A549 (cell line): ENCODE data around the gene OR10R2. TPM values are rescaled to one million over a fixed set of nuclear protein-coding genes. Genes with fewer than 3 reads are reported as not detected.

Source experiments
- ATAC-seq, 2 experiments: fragments of 200-7000 bp in 1 of 2; fragments of >200 bp in 1 of 2; cut with Nextera tagmentation in 1 of 2; cut with Tn5 transposase in 1 of 2; 3 replicates each; pipeline versions ENCODE4 v1.8.0 to v1.9.1; 2018 to 2020; ENCODE audit warnings: mild to moderate bottlenecking in 1 of 2, moderate library complexity in 1 of 2
- CTCF ChIA-PET: fragments of 300-600 bp; sonication (Branson Sonifier 250); formaldehyde crosslinking; extraction: SDS; loops from one replicate; lab custom pipeline; 2021; ENCODE audit warnings: antibody characterized with exemption, inconsistent platforms; lab: Yijun Ruan, JAX
- POLR2A ChIA-PET: fragments of 350-600 bp; formaldehyde crosslinking; extraction: SDS; loops from one replicate; lab custom pipeline; 2021; ENCODE audit warnings: antibody characterized with exemption, inconsistent platforms; lab: Yijun Ruan, JAX
- DNase-seq, 2 experiments: peaks; one replicate each; pipeline versions ENCODE4 v3.0.0 to v3.0.0-alpha.2; 2011 to 2016; ENCODE audit warnings: low read depth in 1 of 2, low spot score in 1 of 2
- FAIRE-seq: peaks from 2 replicates; lab custom pipeline; 2011; peaks lifted over from hg19 to GRCh38; lab: Jason Lieb, UNC
- H3K27ac ChIP-seq, 2 experiments: fragments of >200 bp; sonication (Bioruptor Twin); formaldehyde crosslinking; 3 replicates each; pipeline ENCODE4 v1.5.1; 2016 to 2017
- H3K4me1 ChIP-seq: fragments of >200 bp; sonication (Bioruptor Twin); formaldehyde crosslinking; 3 replicates; pipeline ENCODE4 v1.6.1; 2016
- H3K4me2 ChIP-seq: fragments of >200 bp; sonication (Bioruptor Twin); formaldehyde crosslinking; 3 replicates; pipeline ENCODE4 v1.6.1; 2016
- H3K4me3 ChIP-seq: fragments of >200 bp; sonication (Bioruptor Twin); formaldehyde crosslinking; 3 replicates; pipeline ENCODE4 v1.5.1; 2016
- H3K9me3 ChIP-seq: fragments of >200 bp; sonication (Bioruptor Twin); formaldehyde crosslinking; 3 replicates; pipeline ENCODE4 v1.6.1; 2016
- ATOH8 ChIP-seq: fragments of 250-450 bp; sonication (Bioruptor Pico); IDR thresholded peaks from 2 replicates; pipeline ENCODE4 v1.5.0; 2020; ENCODE audit warnings: low read depth, mild to moderate bottlenecking, moderate library complexity
- BHLHE40 ChIP-seq: IDR thresholded peaks from 2 replicates; pipeline ENCODE4 v1.6.1; 2012; ENCODE audit warnings: low read depth, low read length, inconsistent platforms
- EHF ChIP-seq: fragments of 250-450 bp; sonication (Bioruptor Pico); IDR thresholded peaks from 2 replicates; pipeline ENCODE4 v1.5.0; 2020; ENCODE audit warnings: mild to moderate bottlenecking
- EHMT2 ChIP-seq: fragments of 200-600 bp; sonication (generic); IDR thresholded peaks from 2 replicates; pipeline ENCODE4 v1.6.1; 2016; ENCODE audit warnings: antibody characterized with exemption, low read depth, mild to moderate bottlenecking, moderate library complexity
- ELK1 ChIP-seq: fragments of 150-350 bp; IDR thresholded peaks from 2 replicates; pipeline ENCODE4 v1.6.1; 2014; ENCODE audit warnings: low read depth, mild to moderate bottlenecking, low read length
- EP300 ChIP-seq, 2 experiments: fragments of >200 bp; sonication (Bioruptor Twin); formaldehyde crosslinking; IDR thresholded peaks; 2 replicates in 1 of 2; 3 replicates in 1 of 2; pipeline ENCODE4 v1.6.1; 2016 to 2017
- HEYL ChIP-seq: fragments of 250-450 bp; sonication (Bioruptor Pico); IDR thresholded peaks from 2 replicates; pipeline ENCODE4 v1.8.0; 2021; ENCODE audit warnings: mild to moderate bottlenecking, moderate library complexity
- HOXB5 ChIP-seq: fragments of 250-450 bp; sonication (Bioruptor Pico); IDR thresholded peaks from 2 replicates; pipeline ENCODE4 v1.5.0; 2020; ENCODE audit warnings: mild to moderate bottlenecking, moderate library complexity
- JUNB ChIP-seq: fragments of >200 bp; sonication (Bioruptor Twin); formaldehyde crosslinking; IDR thresholded peaks from 2 replicates; pipeline ENCODE4 v1.6.1; 2016
- MAFK ChIP-seq: fragments of 450-650 bp; IDR thresholded peaks from 2 replicates; pipeline ENCODE4 v1.6.1; 2014; ENCODE audit not compliant: partially characterized antibody
- MAZ ChIP-seq: fragments of 150-350 bp; IDR thresholded peaks from 2 replicates; pipeline ENCODE4 v1.6.1; 2014; ENCODE audit warnings: antibody characterized with exemption, low read depth, low read length, borderline replicate concordance
- MYC ChIP-seq: IDR thresholded peaks from 2 replicates; pipeline ENCODE4 v1.6.1; 2012; ENCODE audit warnings: mild to moderate bottlenecking, inconsistent platforms, low read length, improper control_type of control experiment, borderline replicate concordance
- PHF8 ChIP-seq: fragments of 200-600 bp; sonication (generic); IDR thresholded peaks from 2 replicates; pipeline ENCODE4 v1.6.1; 2016; ENCODE audit warnings: low read depth, mild to moderate bottlenecking, antibody characterized with exemption, moderate library complexity, borderline replicate concordance
- POLR2AphosphoS2 ChIP-seq: conservative IDR thresholded peaks from 2 replicates; pipeline ENCODE4 v1.6.1; 2012; ENCODE audit warnings: low read length, improper control_type of control experiment, inconsistent platforms
- RCOR1 ChIP-seq: fragments of 150-350 bp; IDR thresholded peaks from 2 replicates; pipeline ENCODE4 v1.6.1; 2014; ENCODE audit warnings: antibody characterized with exemption, low read length, low read depth
- RNF2 ChIP-seq: fragments of 200-600 bp; sonication (generic); IDR thresholded peaks from 2 replicates; pipeline ENCODE4 v1.6.1; 2016; ENCODE audit warnings: low read depth, mild to moderate bottlenecking, antibody characterized with exemption, moderate library complexity, borderline replicate concordance
- TFCP2L1 ChIP-seq: fragments of 250-450 bp; sonication (Bioruptor Pico); IDR thresholded peaks from 2 replicates; pipeline ENCODE4 v1.5.0; 2021; ENCODE audit warnings: mild to moderate bottlenecking
- TP53 ChIP-seq: fragments of 250-450 bp; sonication (Bioruptor Pico); IDR thresholded peaks from 2 replicates; pipeline ENCODE4 v1.5.0; 2021; ENCODE audit warnings: mild to moderate bottlenecking, moderate library complexity
- WGBS: methylation state at CpG from one replicate; pipeline ENCODE4 v1.1.6; 2017; ENCODE audit errors: missing lambda C conversion rate; 5-methylcytosine and 5-hydroxymethylcytosine counted together
- polyA plus RNA-seq, 4 experiments: library from polyadenylated mRNA; depleted of rRNA in 3 of 4; stranded (reverse); fragments of >200 nt; fragmentation: RNase III in 1 of 4; extraction: RNeasy Plus Mini Kit Qiagen cat#74134 plus additional on column Dnase treatment in 1 of 4; gene quantifications; 2 replicates in 3 of 4; 3 replicates in 1 of 4; pipeline ENCODE4 v1.2.3, GENCODE V29; 2011 to 2017
- TF ChIP-seq, protein P1 (sequence below): fragments of 450-650 bp; IDR thresholded peaks from 2 replicates; pipeline ENCODE4 v1.6.1; 2014; ENCODE audit warnings: antibody characterized with exemption
- TF ChIP-seq, protein P2 (sequence below): fragments of 200-600 bp; sonication (generic); IDR thresholded peaks from 2 replicates; pipeline ENCODE4 v1.6.1; 2016; ENCODE audit warnings: antibody characterized with exemption, mild to moderate bottlenecking, moderate library complexity
- TF ChIP-seq, protein P3 (sequence below): IDR thresholded peaks from 2 replicates; pipeline ENCODE4 v1.6.1; 2012; ENCODE audit warnings: low read depth, borderline replicate concordance

The OR10R2 gene
- polyA plus RNA-seq, 2 of the 4 experiments (the other 2 are of a cell fraction): not detected

GRCh38 chr1:158434741-158435140 lies 37.3 kb upstream of the OR10R2 start (continued):
- TF ChIP-seq, protein P1, sequence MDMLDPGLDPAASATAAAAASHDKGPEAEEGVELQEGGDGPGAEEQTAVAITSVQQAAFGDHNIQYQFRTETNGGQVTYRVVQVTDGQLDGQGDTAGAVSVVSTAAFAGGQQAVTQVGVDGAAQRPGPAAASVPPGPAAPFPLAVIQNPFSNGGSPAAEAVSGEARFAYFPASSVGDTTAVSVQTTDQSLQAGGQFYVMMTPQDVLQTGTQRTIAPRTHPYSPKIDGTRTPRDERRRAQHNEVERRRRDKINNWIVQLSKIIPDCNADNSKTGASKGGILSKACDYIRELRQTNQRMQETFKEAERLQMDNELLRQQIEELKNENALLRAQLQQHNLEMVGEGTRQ: no peak
- TF ChIP-seq POLR2AphosphoS2: no peak
- TF ChIP-seq, protein P2, sequence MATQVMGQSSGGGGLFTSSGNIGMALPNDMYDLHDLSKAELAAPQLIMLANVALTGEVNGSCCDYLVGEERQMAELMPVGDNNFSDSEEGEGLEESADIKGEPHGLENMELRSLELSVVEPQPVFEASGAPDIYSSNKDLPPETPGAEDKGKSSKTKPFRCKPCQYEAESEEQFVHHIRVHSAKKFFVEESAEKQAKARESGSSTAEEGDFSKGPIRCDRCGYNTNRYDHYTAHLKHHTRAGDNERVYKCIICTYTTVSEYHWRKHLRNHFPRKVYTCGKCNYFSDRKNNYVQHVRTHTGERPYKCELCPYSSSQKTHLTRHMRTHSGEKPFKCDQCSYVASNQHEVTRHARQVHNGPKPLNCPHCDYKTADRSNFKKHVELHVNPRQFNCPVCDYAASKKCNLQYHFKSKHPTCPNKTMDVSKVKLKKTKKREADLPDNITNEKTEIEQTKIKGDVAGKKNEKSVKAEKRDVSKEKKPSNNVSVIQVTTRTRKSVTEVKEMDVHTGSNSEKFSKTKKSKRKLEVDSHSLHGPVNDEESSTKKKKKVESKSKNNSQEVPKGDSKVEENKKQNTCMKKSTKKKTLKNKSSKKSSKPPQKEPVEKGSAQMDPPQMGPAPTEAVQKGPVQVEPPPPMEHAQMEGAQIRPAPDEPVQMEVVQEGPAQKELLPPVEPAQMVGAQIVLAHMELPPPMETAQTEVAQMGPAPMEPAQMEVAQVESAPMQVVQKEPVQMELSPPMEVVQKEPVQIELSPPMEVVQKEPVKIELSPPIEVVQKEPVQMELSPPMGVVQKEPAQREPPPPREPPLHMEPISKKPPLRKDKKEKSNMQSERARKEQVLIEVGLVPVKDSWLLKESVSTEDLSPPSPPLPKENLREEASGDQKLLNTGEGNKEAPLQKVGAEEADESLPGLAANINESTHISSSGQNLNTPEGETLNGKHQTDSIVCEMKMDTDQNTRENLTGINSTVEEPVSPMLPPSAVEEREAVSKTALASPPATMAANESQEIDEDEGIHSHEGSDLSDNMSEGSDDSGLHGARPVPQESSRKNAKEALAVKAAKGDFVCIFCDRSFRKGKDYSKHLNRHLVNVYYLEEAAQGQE: no peak
- TF ChIP-seq MYC: no peak
- TF ChIP-seq MAZ: no peak
- TF ChIP-seq RNF2: no peak
- TF ChIP-seq, all 56 proteins: peak for 0

DNA sequence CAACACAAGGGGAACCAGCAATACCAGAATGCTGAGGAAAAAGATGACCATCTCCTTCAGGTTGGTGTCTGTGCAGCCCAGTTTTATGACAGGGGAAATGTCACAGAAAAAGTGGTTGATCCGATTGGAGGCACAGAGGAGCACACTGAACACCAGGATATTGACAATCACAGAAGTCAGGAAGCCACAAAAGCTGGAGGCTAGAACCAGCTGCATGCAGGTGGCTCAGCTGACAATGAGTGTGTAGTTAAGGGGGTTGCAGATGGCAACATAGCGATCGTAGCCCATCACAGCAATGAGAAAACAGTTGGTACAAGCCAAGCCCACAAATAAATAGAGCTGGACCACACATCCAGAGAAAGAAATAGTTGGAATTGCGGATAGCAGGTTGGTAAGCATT lies 26.6 kb upstream of the OR10R2 start:
- Histone ChIP-seq H3K27ac (no peak overlapping the region), H3K9me3 (no peaks in the 10 kb centered on the region), H3K4me2 (no peak overlapping the region), H3K4me1 (no peaks in the 10 kb centered on the region), H3K4me3 (no peak overlapping the region)
- TF ChIP-seq BHLHE40 (no peak), HOXB5 (CRISPR knock-in tag) (no peak), TP53 (CRISPR knock-in tag) (no peak), HEYL (no peak)
- CTCF ChIA-PET: no interaction called here
- POLR2A ChIA-PET: no interaction called here
- WGBS: 2% methylated on average over 4 of the region's 4 CpGs
- ATAC-seq: no peak
- no peak for FAIRE-seq
- no peak for DNase-seq

DNA sequence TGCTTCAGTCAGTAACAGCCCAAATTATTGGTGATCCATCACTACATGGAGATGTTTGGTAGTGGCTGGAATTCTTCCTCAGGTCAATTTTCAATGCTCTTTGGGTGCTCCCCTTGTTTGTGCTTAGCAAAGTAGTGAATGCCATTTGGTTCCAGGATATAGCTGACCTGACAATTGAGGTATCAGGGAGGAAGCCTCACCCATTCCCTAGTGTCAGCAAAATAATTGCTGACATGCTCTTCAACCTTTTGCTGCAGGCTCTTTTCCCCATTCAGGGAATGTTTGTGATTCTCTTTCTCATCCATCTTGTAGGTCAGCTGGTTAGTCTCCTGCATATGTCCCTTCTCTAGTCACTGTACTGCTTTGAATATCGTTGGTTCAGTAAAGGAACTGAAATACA lies 17.5 kb upstream of the OR10R2 start:
- ChIA-PET POLR2A (no interaction called here), CTCF (no interaction called here)
- DNase-seq (no peak), ATAC-seq (no peak), FAIRE-seq (no peak)
- Histone ChIP-seq H3K27ac (no peak overlapping the region), H3K4me1 (no peaks in the 10 kb centered on the region), H3K4me3 (no peak overlapping the region), H3K4me2 (no peak overlapping the region), H3K9me3 (no peaks in the 10 kb centered on the region)
- TF ChIP-seq BHLHE40 (no peak), MAFK (peak; percentile 38)
- TF ChIP-seq, protein P3, sequence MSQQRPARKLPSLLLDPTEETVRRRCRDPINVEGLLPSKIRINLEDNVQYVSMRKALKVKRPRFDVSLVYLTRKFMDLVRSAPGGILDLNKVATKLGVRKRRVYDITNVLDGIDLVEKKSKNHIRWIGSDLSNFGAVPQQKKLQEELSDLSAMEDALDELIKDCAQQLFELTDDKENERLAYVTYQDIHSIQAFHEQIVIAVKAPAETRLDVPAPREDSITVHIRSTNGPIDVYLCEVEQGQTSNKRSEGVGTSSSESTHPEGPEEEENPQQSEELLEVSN: no peak
- WGBS: 0% methylated on average over 1 of the region's 1 CpG

DNA sequence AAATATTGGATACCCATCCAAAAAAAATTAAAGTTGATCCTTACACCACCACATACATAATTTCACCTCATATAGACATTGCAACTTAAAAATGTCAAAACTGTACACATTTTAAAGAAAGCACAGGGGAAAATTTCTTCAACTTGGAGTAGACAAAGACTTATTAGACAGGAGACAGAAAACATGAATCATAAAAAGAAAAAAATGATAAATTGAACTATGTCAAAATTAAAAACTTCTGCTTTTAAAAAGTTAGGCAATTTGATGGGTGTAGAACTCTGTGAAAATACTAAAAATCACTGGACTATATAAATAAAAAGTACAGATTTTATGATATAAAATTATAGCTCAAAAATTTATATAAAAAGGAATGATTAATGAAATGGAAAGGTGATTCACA lies 14.8 kb upstream of the OR10R2 start:
- Histone ChIP-seq H3K4me1 (no peaks in the 10 kb centered on the region), H3K27ac (no peak overlapping the region), H3K4me3 (no peak overlapping the region), H3K9me3 (no peaks in the 10 kb centered on the region), H3K4me2 (no peak overlapping the region)
- POLR2A ChIA-PET: no interaction called here
- TF ChIP-seq RCOR1 (no peak), EHMT2 (no peak), PHF8 (no peak), TP53 (CRISPR knock-in tag) (no peak), ELK1 (no peak), ATOH8 (CRISPR knock-in tag) (no peak), JUNB (no peak), EHF (CRISPR knock-in tag) (no peak), TFCP2L1 (CRISPR knock-in tag) (no peak), EP300 (IDR thresholded peaks at IDR 0.05) (no peak)
- TF ChIP-seq, protein P3: no peak
- CTCF ChIA-PET: no interaction called here
- DNase-seq (no peak), ATAC-seq (no peak), FAIRE-seq (no peak)
